ENCODE results near the gene PPP2R1B.

PPP2R1B gene

GRCh38 chr11:111700162-111700561, 66.0 kb downstream of the PPP2R1B start:
- TF ChIP-seq CTCF (IDR thresholded peaks at IDR 0.05; ENCODE audit: low read depth, low read length, missing control alignments) = no peak
- DNase-seq (ENCODE audit: extremely low read depth, low read depth) = no peak

GRCh38 chr11:111699579-111700156, 66.5 kb downstream of the PPP2R1B start:
- no peak for TF ChIP-seq CTCF (IDR thresholded peaks at IDR 0.05; ENCODE audit: low read depth, low read length, missing control alignments)
- DNase-seq (ENCODE audit: extremely low read depth, low read depth) = no peak
- no peak overlapping the region for H3K4me3 ChIP-seq (replicated peaks; ENCODE audit: low read depth, low read length)

More at GRCh38 chr11:111700162-111700561, 66.0 kb downstream of the PPP2R1B start:
- no peak overlapping the region for H3K4me3 ChIP-seq (replicated peaks; ENCODE audit: low read depth, low read length)

- TF ChIP-seq CTCF (IDR thresholded peaks at IDR 0.05; ENCODE audit: low read depth, low read length, missing control alignments) = no peak
- H3K4me3 ChIP-seq (replicated peaks; ENCODE audit: low read depth, low read length) = no peak overlapping the region
- DNase-seq (ENCODE audit: extremely low read depth, low read depth) = no peak
Measured at GRCh38 chr11:111698852-111699559, 67.2 kb downstream of the PPP2R1B start.

GRCh38 chr11:111697933-111698371, 68.2 kb downstream of the PPP2R1B start:
- DNase-seq (ENCODE audit: extremely low read depth, low read depth) = no peak
- TF ChIP-seq CTCF (IDR thresholded peaks at IDR 0.05; ENCODE audit: low read depth, low read length, missing control alignments) = no peak
- no peak overlapping the region for H3K4me3 ChIP-seq (replicated peaks; ENCODE audit: low read depth, low read length)

GRCh38 chr11:111696556-111696955, 69.6 kb downstream of the PPP2R1B start:
- DNase-seq (ENCODE audit: extremely low read depth, low read depth) = no peak
- no peak overlapping the region for H3K4me3 ChIP-seq (replicated peaks; ENCODE audit: low read depth, low read length)
- TF ChIP-seq CTCF (IDR thresholded peaks at IDR 0.05; ENCODE audit: low read depth, low read length, missing control alignments) = no peak

GRCh38 chr11:111694851-111695250, 71.3 kb downstream of the PPP2R1B start:
- H3K4me3 ChIP-seq (replicated peaks; ENCODE audit: low read depth, low read length) = no peak overlapping the region
- TF ChIP-seq CTCF (IDR thresholded peaks at IDR 0.05; ENCODE audit: low read depth, low read length, missing control alignments) = no peak
- no peak for DNase-seq (ENCODE audit: extremely low read depth, low read depth)

Measured in HFF-Myc (cell line).